Sigmoid colon (tissue), 7 donors: ENCODE results near the gene DDN. TPM values are rescaled to one million over a fixed set of nuclear protein-coding genes. Genes with fewer than 3 reads are reported as not detected.

Experiments
- DNase-seq: peaks from one replicate; pipeline ENCODE4 v3.0.0-alpha.2; 2019
- H3K27ac ChIP-seq, 4 donors: fragments of 200-600 bp; sonication (generic); one replicate each; pipeline ENCODE4 v1.5.1; 2016 to 2019; ENCODE audit warnings: mild to moderate bottlenecking in 1 of 4
- H3K27me3 ChIP-seq, 3 donors: fragments of 200-600 bp; sonication (generic); one replicate each; pipeline ENCODE4 v1.5.1; 2019; ENCODE audit warnings: mild to moderate bottlenecking in 1 of 3
- H3K36me3 ChIP-seq, 4 donors: fragments of 200-600 bp; sonication (generic); one replicate each; pipeline ENCODE4 v1.5.1; 2016 to 2019
- H3K4me1 ChIP-seq, 4 donors: fragments of 200-600 bp; sonication (generic); one replicate each; pipeline ENCODE4 v1.5.1; 2017 to 2019
- H3K4me3 ChIP-seq, 4 donors: fragments of 200-600 bp; sonication (generic); one replicate each; pipeline ENCODE4 v1.5.1; 2017 to 2019; ENCODE audit warnings: mild to moderate bottlenecking in 2 of 4, moderate library complexity in 1 of 4
- H3K9me3 ChIP-seq, 4 donors: fragments of 200-600 bp in 3 of 4; sonication (generic) in 3 of 4; one replicate each; pipeline versions ENCODE4 v1.5.1 to v1.6.1; 2013 to 2019
- EP300 ChIP-seq, 4 donors: sonication (generic); formaldehyde crosslinking; IDR thresholded peaks; one replicate each; pipeline ENCODE4 v1.6.1; 2017; ENCODE audit warnings: antibody characterized with exemption in 4 of 4
- POLR2A ChIP-seq, 2 donors: fragments of 450-650 bp; IDR thresholded peaks; one replicate each; pipeline ENCODE4 v1.6.1; 2016; ENCODE audit warnings: antibody characterized with exemption in 2 of 2, mild to moderate bottlenecking in 2 of 2, moderate library complexity in 2 of 2
- POLR2AphosphoS5 ChIP-seq, 4 donors: sonication (generic); formaldehyde crosslinking; IDR thresholded peaks; one replicate each; pipeline ENCODE4 v1.6.1; 2017; ENCODE audit warnings: antibody characterized with exemption in 4 of 4
- WGBS, 2 donors: extraction: QIAGEN DNeasy Blood & Tissue Kit; methylation state at CpG; one replicate each; pipeline ENCODE4 v1.1.7; 2013; 5-methylcytosine and 5-hydroxymethylcytosine counted together
- intact Hi-C: fragments of 100-400 bp; cut with DNase I; formaldehyde crosslinking; loops from one replicate; pipeline ENCODE4 v1.15.1; 2023
- polyA plus RNA-seq, 3 donors: library from polyadenylated mRNA; stranded (reverse); fragments of 200-250 nt; gene quantifications; one replicate each; pipeline ENCODE4 v1.2.3, GENCODE V29; 2013
- total RNA-seq, 4 donors: library from RNA; depleted of rRNA; stranded (reverse); fragments of >200 nt; gene quantifications; one replicate each; pipeline ENCODE4 v1.1.0, GENCODE V29; 2016
- TF ChIP-seq, protein P1 (sequence below), 4 experiments: fragments of 450-650 bp in 3 of 4; fragments of 200-600 bp in 1 of 4; IDR thresholded peaks; one replicate each; pipeline ENCODE4 v1.5.1; 2016 to 2019; ENCODE audit warnings: antibody characterized with exemption in 4 of 4, mild to moderate bottlenecking in 3 of 4, moderate library complexity in 2 of 4
- donor health status: healthy with polysubstance abuse.
- donor health status: Bipolar disorder and iron deficiency.
- donor health status: healthy.

The DDN gene
- total and polyA plus RNA-seq, 7 donors = 0.14 to 0.69 (median 0.60) TPM; not detected in 4

- TF ChIP-seq, protein P1, sequence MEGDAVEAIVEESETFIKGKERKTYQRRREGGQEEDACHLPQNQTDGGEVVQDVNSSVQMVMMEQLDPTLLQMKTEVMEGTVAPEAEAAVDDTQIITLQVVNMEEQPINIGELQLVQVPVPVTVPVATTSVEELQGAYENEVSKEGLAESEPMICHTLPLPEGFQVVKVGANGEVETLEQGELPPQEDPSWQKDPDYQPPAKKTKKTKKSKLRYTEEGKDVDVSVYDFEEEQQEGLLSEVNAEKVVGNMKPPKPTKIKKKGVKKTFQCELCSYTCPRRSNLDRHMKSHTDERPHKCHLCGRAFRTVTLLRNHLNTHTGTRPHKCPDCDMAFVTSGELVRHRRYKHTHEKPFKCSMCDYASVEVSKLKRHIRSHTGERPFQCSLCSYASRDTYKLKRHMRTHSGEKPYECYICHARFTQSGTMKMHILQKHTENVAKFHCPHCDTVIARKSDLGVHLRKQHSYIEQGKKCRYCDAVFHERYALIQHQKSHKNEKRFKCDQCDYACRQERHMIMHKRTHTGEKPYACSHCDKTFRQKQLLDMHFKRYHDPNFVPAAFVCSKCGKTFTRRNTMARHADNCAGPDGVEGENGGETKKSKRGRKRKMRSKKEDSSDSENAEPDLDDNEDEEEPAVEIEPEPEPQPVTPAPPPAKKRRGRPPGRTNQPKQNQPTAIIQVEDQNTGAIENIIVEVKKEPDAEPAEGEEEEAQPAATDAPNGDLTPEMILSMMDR (IDR thresholded peaks at IDR 0.05) = peak in 2 of 4 experiments; percentile 25 to 36
- TF ChIP-seq EP300 (IDR thresholded peaks at IDR 0.05) (peak in 2 of 4 donors; percentile 24 to 40), POLR2AphosphoS5 (IDR thresholded peaks at IDR 0.05) (peak; percentile 95 to 99 (median 97)), POLR2A (IDR thresholded peaks at IDR 0.05) (peak; percentile 81 to 89)
- 1% methylated on average over 59 of the region's 59 CpGs for WGBS, 2 donors
- H3K4me3 ChIP-seq = peak within 1 kb of the TSS; percentile 65 to 95 (median 82)
- H3K27me3 ChIP-seq = no peaks in the 10 kb centered on the region
- no peaks in the 10 kb centered on the region for H3K9me3 ChIP-seq
- H3K27ac ChIP-seq = peak within 1 kb of the TSS; percentile 89 to 95 (median 92)
- H3K36me3 ChIP-seq = peaks cover 20 to 31% (median 23%) of the 10 kb centered on the region in 4 donors
- peaks cover 0 to 29% (median 18%) of the 10 kb centered on the region in 4 donors for H3K4me1 ChIP-seq
- peak; percentile 98 for DNase-seq
- intact Hi-C loops = loop anchor here (10.0 kb wide), 1 partner anchor 304 kb away; the partner anchor contains the start of gene CCNT1
Observed at GRCh38 chr12:49018261-49019119, 19.3 kb upstream of the DDN start, which contains the start of gene PRKAG1. Gene PRKAG1, minus strand, starts transcription at chr12:49018776. Its CDS starts 36 bp downstream, at chr12:49018740.

GRCh38 chr12:49017891-49018260 is 18.7 kb upstream of the DDN start:
- H3K27ac ChIP-seq = peak overlapping the region; percentile 89 to 95 (median 92)
- H3K27me3 ChIP-seq = no peaks in the 10 kb centered on the region
- DNase-seq = peak; percentile 70
- H3K4me3 ChIP-seq = peak overlapping the region; percentile 65 to 95 (median 82)
- peaks cover 0 to 29% (median 18%) of the 10 kb centered on the region in 4 donors for H3K4me1 ChIP-seq
- intact Hi-C loops = loop anchor here (10.0 kb wide), 1 partner anchor 303 kb away; the partner anchor contains the start of gene CCNT1
- WGBS, 2 donors = 1% methylated on average over 8 of the region's 8 CpGs
- H3K9me3 ChIP-seq = no peaks in the 10 kb centered on the region
- peaks cover 15 to 28% (median 24%) of the 10 kb centered on the region in 4 donors for H3K36me3 ChIP-seq
- TF ChIP-seq POLR2A (IDR thresholded peaks at IDR 0.05) (no peak), POLR2AphosphoS5 (IDR thresholded peaks at IDR 0.05) (no peak), EP300 (IDR thresholded peaks at IDR 0.05) (no peak)
- TF ChIP-seq, protein P1 (IDR thresholded peaks at IDR 0.05) = peak in 1 of 4 experiments; percentile 23

DNA sequence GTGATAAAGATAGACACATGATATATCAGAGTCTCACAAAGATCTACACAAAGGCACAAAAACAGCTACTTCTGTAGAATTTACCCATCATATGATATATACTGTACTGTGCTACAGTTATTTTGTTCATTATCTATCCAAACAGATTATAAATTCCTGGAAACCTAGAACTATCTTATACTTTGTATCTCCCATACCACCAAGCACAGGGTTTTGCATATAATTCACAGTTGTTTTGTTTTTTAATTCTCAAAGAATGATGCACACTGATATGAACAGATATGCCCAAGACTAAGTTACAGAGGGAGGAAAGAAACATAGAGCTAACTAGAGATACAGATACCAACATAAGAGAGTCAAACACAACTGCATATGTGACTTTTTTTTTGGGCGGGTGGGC is 16.0 kb upstream of the DDN start:
- intact Hi-C loops = loop anchor here (10.0 kb wide), 1 partner anchor 300 kb away; the partner anchor contains the start of gene CCNT1

GRCh38 chr12:49014547-49014946 is 15.4 kb upstream of the DDN start:
- DNase-seq = no peak
- TF ChIP-seq POLR2AphosphoS5 (IDR thresholded peaks at IDR 0.05) (no peak), EP300 (IDR thresholded peaks at IDR 0.05) (no peak), POLR2A (IDR thresholded peaks at IDR 0.05) (no peak)
- TF ChIP-seq, protein P1 (IDR thresholded peaks at IDR 0.05) = no peak
- Histone ChIP-seq H3K4me3 (no peak overlapping the region), H3K9me3 (no peaks in the 10 kb centered on the region), H3K27me3 (peaks cover 0 to 5% (median 0%) of the 10 kb centered on the region in 3 donors), H3K4me1 (peaks cover 0 to 22% (median 16%) of the 10 kb centered on the region in 4 donors), H3K36me3 (peaks cover 0 to 36% (median 24%) of the 10 kb centered on the region in 4 donors), H3K27ac (no peak overlapping the region)
- intact Hi-C loops = loop anchor here (10.0 kb wide), 1 partner anchor 300 kb away; the partner anchor contains the start of gene CCNT1
- WGBS, 2 donors = 70 to 75% methylated on average over 1 of the region's 1 CpG

More for the DNA sequence above, 16.0 kb upstream of the DDN start:
- Histone ChIP-seq H3K36me3 (peaks cover 0 to 30% (median 23%) of the 10 kb centered on the region in 4 donors), H3K27me3 (peaks cover 0 to 2% (median 0%) of the 10 kb centered on the region in 3 donors), H3K4me1 (peaks cover 0 to 28% (median 18%) of the 10 kb centered on the region in 4 donors), H3K9me3 (no peaks in the 10 kb centered on the region), H3K4me3 (no peak overlapping the region), H3K27ac (no peak overlapping the region)
- no peak for DNase-seq
- 95 to 97% methylated on average over 1 of the region's 1 CpG for WGBS, 2 donors
- TF ChIP-seq EP300 (IDR thresholded peaks at IDR 0.05) (no peak), POLR2AphosphoS5 (IDR thresholded peaks at IDR 0.05) (no peak)

DNA sequence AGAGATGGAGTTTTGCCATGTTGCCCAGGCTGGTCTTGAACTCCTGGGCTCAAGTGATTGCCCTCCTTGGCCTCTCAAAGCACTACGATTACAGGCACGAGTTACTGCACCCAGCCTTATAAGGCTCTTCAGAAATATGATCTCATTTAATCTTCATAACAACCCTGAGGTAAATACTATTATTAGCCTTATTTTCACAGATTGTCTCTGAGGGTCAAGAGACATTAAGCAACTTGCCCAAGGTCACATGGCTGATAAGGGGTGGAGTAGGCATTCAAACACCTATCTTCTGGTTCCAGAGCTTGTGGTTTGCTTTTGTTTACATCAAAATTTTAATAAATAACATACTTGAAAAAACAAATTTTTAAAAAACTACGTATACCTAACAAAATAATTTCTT is 14.3 kb upstream of the DDN start:
- peaks cover 0 to 15% (median 11%) of the 10 kb centered on the region in 4 donors for H3K4me1 ChIP-seq
- H3K27ac ChIP-seq = no peak overlapping the region
- H3K36me3 ChIP-seq = peaks cover 0 to 48% (median 24%) of the 10 kb centered on the region in 4 donors
- WGBS, 2 donors = 94 to 95% methylated on average over 3 of the region's 3 CpGs
- DNase-seq = no peak
- H3K9me3 ChIP-seq = no peaks in the 10 kb centered on the region
- H3K27me3 ChIP-seq = peaks cover 0 to 14% (median 0%) of the 10 kb centered on the region in 3 donors
- TF ChIP-seq POLR2AphosphoS5 (IDR thresholded peaks at IDR 0.05) (no peak), POLR2A (IDR thresholded peaks at IDR 0.05) (no peak)
- H3K4me3 ChIP-seq = no peak overlapping the region
- intact Hi-C loops = loop anchor here (10.0 kb wide), 1 partner anchor 299 kb away; the partner anchor contains the start of gene CCNT1
